GM23338 (cell line): ENCODE measurements around the gene FICD. TPM values are rescaled to one million over a fixed set of nuclear protein-coding genes. Genes with fewer than 3 reads are reported as not detected.

Experiments used
- ATAC-seq: fragments of 200-7000 bp; cut with Tn5 transposase; 3 replicates; pipeline ENCODE4 v1.9.1; 2020
- DNase-seq: peaks from one replicate; pipeline ENCODE4 v3.0.0-alpha.2; 2015; ENCODE audit warnings: low spot score
- H2AFZ ChIP-seq: fragments of 200-600 bp; sonication (generic); 2 replicates; pipeline ENCODE4 v1.8.0; 2016; ENCODE audit warnings: antibody characterized with exemption, mild to moderate bottlenecking, moderate library complexity
- H3F3A ChIP-seq: fragments of 200-600 bp; sonication (generic); replicated peaks from 2 replicates; pipeline ENCODE4 v1.8.0; 2017; ENCODE audit warnings: antibody characterized with exemption, mixed run types, low read depth
- H3K27ac ChIP-seq: fragments of 200-600 bp; sonication (generic); 2 replicates; pipeline ENCODE4 v1.6.1; 2016; ENCODE audit warnings: low read depth
- H3K27me3 ChIP-seq: fragments of 200-600 bp; sonication (generic); 2 replicates; pipeline ENCODE4 v1.8.0; 2016; ENCODE audit warnings: mild to moderate bottlenecking, mixed run types, moderate library complexity; ENCODE audit not compliant: insufficient read depth
- H3K36me3 ChIP-seq: fragments of 200-600 bp; sonication (generic); 2 replicates; pipeline ENCODE4 v1.8.0; 2016; ENCODE audit warnings: mild to moderate bottlenecking; ENCODE audit not compliant: insufficient read depth
- H3K4me1 ChIP-seq: fragments of 200-600 bp; sonication (generic); 2 replicates; pipeline ENCODE4 v1.8.0; 2016; ENCODE audit warnings: mild to moderate bottlenecking, moderate library complexity; ENCODE audit not compliant: insufficient read depth
- H3K4me2 ChIP-seq: fragments of 200-600 bp; sonication (generic); 2 replicates; pipeline ENCODE4 v1.7.1; 2017; ENCODE audit warnings: mixed run types
- H3K4me3 ChIP-seq: fragments of 200-600 bp; sonication (generic); 2 replicates; pipeline ENCODE4 v1.6.1; 2016; ENCODE audit warnings: mixed run types
- H3K79me2 ChIP-seq: fragments of 200-600 bp; sonication (generic); replicated peaks from 2 replicates; pipeline ENCODE4 v1.8.0; 2017; ENCODE audit warnings: mild to moderate bottlenecking; ENCODE audit not compliant: insufficient read depth
- H3K9me2 ChIP-seq: fragments of 200-600 bp; sonication (generic); 2 replicates; pipeline ENCODE4 v1.8.0; 2017; ENCODE audit not compliant: insufficient read depth
- H4K20me1 ChIP-seq: fragments of 200-600 bp; sonication (generic); replicated peaks from 2 replicates; pipeline ENCODE4 v1.8.0; 2017; ENCODE audit warnings: mild to moderate bottlenecking; ENCODE audit not compliant: insufficient read depth
- H3K27ac Mint-ChIP-seq: 2 replicates; pipeline ENCODE4 v1.8.0; 2020; ENCODE audit warnings: inconsistent platforms, mild to moderate bottlenecking, moderate library complexity, mixed read lengths
- H3K27me3 Mint-ChIP-seq: 3 replicates; pipeline ENCODE4 v1.8.0; 2022; ENCODE audit warnings: low read depth, mild to moderate bottlenecking, moderate library complexity, mixed read lengths, inconsistent platforms; ENCODE audit not compliant: insufficient read depth, poor library complexity
- H3K36me3 Mint-ChIP-seq: 3 replicates; pipeline ENCODE4 v1.8.0; 2021; ENCODE audit warnings: low read depth, mild to moderate bottlenecking, inconsistent platforms, moderate library complexity, mixed read lengths
- H3K4me1 Mint-ChIP-seq: 3 replicates; pipeline ENCODE4 v1.8.0; 2020; ENCODE audit warnings: mild to moderate bottlenecking, inconsistent platforms, mixed read lengths
- H3K4me3 Mint-ChIP-seq: 3 replicates; pipeline ENCODE4 v1.8.0; 2021; ENCODE audit warnings: moderate library complexity, mild to moderate bottlenecking, inconsistent platforms, mixed read lengths
- H3K9me3 Mint-ChIP-seq: 3 replicates; pipeline ENCODE4 v1.8.0; 2020; ENCODE audit warnings: moderate library complexity, mild to moderate bottlenecking, inconsistent platforms, mixed read lengths
- CREB1 ChIP-seq: fragments of 250-450 bp; sonication (Bioruptor Pico); IDR thresholded peaks from 2 replicates; pipeline ENCODE4 v1.5.0; 2020; ENCODE audit warnings: low read depth, mild to moderate bottlenecking, moderate library complexity
- ETS1 ChIP-seq: IDR thresholded peaks from 2 replicates; pipeline ENCODE4 v1.6.1; 2016; ENCODE audit warnings: antibody characterized with exemption
- EZH2 ChIP-seq: fragments of 200-600 bp; sonication (generic); IDR thresholded peaks from one replicate; pipeline ENCODE4 v1.8.0; 2017; ENCODE audit warnings: antibody characterized with exemption, mild to moderate bottlenecking, low read depth; ENCODE audit not compliant: unreplicated experiment
- EZH2phosphoT487 ChIP-seq: fragments of 200-600 bp; sonication (generic); IDR thresholded peaks from one replicate; pipeline ENCODE4 v1.8.1; 2018; ENCODE audit warnings: antibody characterized with exemption; ENCODE audit not compliant: unreplicated experiment
- JUNB ChIP-seq: IDR thresholded peaks from one replicate; pipeline ENCODE4 v1.6.1; 2016; ENCODE audit warnings: antibody characterized with exemption; ENCODE audit not compliant: unreplicated experiment
- NANOG ChIP-seq: IDR thresholded peaks from 2 replicates; pipeline ENCODE4 v1.6.1; 2016; ENCODE audit warnings: antibody characterized with exemption, borderline replicate concordance
- POLR2AphosphoS5 ChIP-seq: IDR thresholded peaks from 2 replicates; pipeline ENCODE4 v1.6.1; 2016; ENCODE audit warnings: antibody characterized with exemption, low read depth
- STAT1 ChIP-seq: IDR thresholded peaks from one replicate; pipeline ENCODE4 v1.6.1; 2016; ENCODE audit warnings: antibody characterized with exemption; ENCODE audit not compliant: unreplicated experiment
- ZNF114 ChIP-seq: fragments of 250-450 bp; sonication (Bioruptor Pico); IDR thresholded peaks from 2 replicates; pipeline ENCODE4 v1.5.0; 2020; ENCODE audit warnings: mild to moderate bottlenecking, moderate library complexity
- ZNF331 ChIP-seq: fragments of 250-450 bp; sonication (Bioruptor Pico); IDR thresholded peaks from 2 replicates; pipeline ENCODE4 v1.5.0; 2020; ENCODE audit warnings: low read depth, mild to moderate bottlenecking, moderate library complexity
- ZNF462 ChIP-seq: fragments of 250-450 bp; sonication (Bioruptor Pico); IDR thresholded peaks from 2 replicates; pipeline ENCODE4 v1.5.0; 2020; ENCODE audit warnings: mild to moderate bottlenecking, moderate library complexity
- polyA plus RNA-seq: library from polyadenylated mRNA; unstranded; fragments of >200 nt; fragmentation: Nextera tagmentation; extraction: Ambion mirVana; gene quantifications from 2 replicates; pipeline ENCODE4 v1.2.1, GENCODE V29; 2016
- total RNA-seq: library from RNA; depleted of rRNA; stranded (reverse); fragments of >200 nt; shearing (Covaris generic); gene quantifications from 2 replicates; pipeline ENCODE4 v1.2.3, GENCODE V29; 2014
- TF ChIP-seq, protein P1 (sequence below): IDR thresholded peaks from one replicate; pipeline ENCODE4 v1.6.1; 2018; ENCODE audit warnings: antibody characterized with exemption; ENCODE audit not compliant: unreplicated experiment
- TF ChIP-seq, protein P2 (sequence below), 2 experiments: fragments of 200-600 bp in 1 of 2; sonication (generic) in 1 of 2; conservative IDR thresholded peaks; 2 replicates each; pipeline versions ENCODE4 v1.5.1 to v1.6.1; 2016 to 2017; ENCODE audit warnings: antibody characterized with exemption in 2 of 2, low read depth in 2 of 2, mild to moderate bottlenecking in 2 of 2, moderate library complexity in 1 of 2

The FICD gene
- total and polyA plus RNA-seq, 2 experiments from 2014 or later, result 4.9 to 5.3 TPM

DNA sequence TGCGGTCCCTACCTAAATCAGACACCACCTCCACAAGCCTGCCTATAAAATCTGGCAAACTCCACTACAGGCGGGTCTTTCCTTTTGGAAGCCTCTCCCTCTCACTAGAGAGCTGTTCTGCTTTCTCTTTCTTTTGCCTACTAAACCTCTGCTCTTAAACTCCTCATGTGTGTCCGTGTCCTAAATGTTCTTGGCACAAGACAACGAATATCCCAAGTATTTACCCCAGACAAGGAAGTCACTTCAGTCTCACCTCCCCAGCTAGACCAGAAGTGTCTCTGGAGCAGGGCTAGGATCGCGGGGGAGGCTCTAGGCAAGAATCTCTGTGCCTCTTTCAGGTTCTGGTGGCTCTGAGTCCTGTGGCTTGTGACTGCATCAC lies 37.2 kb upstream of the FICD start:
- Histone ChIP-seq H3K4me2 (no peak overlapping the region), H3K27me3 (no peaks in the 10 kb centered on the region), H3K36me3 (no peaks in the 10 kb centered on the region), H3K4me3 (no peak overlapping the region), H2AFZ (no peak overlapping the region), H3K79me2 (no peaks in the 10 kb centered on the region), H3K27ac (no peak overlapping the region), H3K9me2 (peaks cover 7% of the 10 kb centered on the region), H4K20me1 (no peaks in the 10 kb centered on the region), H3K4me1 (0 out of 2 replicates have a peak, but pooled peaks cover 5% of the 10 kb centered on the region), H3F3A (no peaks in the 10 kb centered on the region)
- H3K9me3 Mint-ChIP-seq, result no peaks in the 10 kb centered on the region
- H3K4me1 Mint-ChIP-seq, result peaks cover 4% of the 10 kb centered on the region
- no peak overlapping the region for H3K27ac Mint-ChIP-seq
- TF ChIP-seq NANOG, result no peak
- no peak for TF ChIP-seq ETS1
- TF ChIP-seq POLR2AphosphoS5, result no peak
- no peak for TF ChIP-seq JUNB
- no peak for TF ChIP-seq ZNF462 (CRISPR knock-in tag)
- TF ChIP-seq, protein P1, sequence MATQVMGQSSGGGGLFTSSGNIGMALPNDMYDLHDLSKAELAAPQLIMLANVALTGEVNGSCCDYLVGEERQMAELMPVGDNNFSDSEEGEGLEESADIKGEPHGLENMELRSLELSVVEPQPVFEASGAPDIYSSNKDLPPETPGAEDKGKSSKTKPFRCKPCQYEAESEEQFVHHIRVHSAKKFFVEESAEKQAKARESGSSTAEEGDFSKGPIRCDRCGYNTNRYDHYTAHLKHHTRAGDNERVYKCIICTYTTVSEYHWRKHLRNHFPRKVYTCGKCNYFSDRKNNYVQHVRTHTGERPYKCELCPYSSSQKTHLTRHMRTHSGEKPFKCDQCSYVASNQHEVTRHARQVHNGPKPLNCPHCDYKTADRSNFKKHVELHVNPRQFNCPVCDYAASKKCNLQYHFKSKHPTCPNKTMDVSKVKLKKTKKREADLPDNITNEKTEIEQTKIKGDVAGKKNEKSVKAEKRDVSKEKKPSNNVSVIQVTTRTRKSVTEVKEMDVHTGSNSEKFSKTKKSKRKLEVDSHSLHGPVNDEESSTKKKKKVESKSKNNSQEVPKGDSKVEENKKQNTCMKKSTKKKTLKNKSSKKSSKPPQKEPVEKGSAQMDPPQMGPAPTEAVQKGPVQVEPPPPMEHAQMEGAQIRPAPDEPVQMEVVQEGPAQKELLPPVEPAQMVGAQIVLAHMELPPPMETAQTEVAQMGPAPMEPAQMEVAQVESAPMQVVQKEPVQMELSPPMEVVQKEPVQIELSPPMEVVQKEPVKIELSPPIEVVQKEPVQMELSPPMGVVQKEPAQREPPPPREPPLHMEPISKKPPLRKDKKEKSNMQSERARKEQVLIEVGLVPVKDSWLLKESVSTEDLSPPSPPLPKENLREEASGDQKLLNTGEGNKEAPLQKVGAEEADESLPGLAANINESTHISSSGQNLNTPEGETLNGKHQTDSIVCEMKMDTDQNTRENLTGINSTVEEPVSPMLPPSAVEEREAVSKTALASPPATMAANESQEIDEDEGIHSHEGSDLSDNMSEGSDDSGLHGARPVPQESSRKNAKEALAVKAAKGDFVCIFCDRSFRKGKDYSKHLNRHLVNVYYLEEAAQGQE, result no peak
- no peak for TF ChIP-seq ZNF114
- TF ChIP-seq, protein P2, sequence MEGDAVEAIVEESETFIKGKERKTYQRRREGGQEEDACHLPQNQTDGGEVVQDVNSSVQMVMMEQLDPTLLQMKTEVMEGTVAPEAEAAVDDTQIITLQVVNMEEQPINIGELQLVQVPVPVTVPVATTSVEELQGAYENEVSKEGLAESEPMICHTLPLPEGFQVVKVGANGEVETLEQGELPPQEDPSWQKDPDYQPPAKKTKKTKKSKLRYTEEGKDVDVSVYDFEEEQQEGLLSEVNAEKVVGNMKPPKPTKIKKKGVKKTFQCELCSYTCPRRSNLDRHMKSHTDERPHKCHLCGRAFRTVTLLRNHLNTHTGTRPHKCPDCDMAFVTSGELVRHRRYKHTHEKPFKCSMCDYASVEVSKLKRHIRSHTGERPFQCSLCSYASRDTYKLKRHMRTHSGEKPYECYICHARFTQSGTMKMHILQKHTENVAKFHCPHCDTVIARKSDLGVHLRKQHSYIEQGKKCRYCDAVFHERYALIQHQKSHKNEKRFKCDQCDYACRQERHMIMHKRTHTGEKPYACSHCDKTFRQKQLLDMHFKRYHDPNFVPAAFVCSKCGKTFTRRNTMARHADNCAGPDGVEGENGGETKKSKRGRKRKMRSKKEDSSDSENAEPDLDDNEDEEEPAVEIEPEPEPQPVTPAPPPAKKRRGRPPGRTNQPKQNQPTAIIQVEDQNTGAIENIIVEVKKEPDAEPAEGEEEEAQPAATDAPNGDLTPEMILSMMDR (conservative IDR thresholded peaks at IDR 0.05; ENCODE audit: low read depth in 2 of 2), result no peak
- no peak for TF ChIP-seq EZH2
- TF ChIP-seq ZNF331 (CRISPR knock-in tag), result no peak
- TF ChIP-seq STAT1, result no peak
- TF ChIP-seq EZH2phosphoT487, result no peak
- TF ChIP-seq CREB1 (CRISPR knock-in tag), result no peak
- no peaks in the 10 kb centered on the region for H3K36me3 Mint-ChIP-seq
- no peak for ATAC-seq
- peaks cover 2% of the 10 kb centered on the region for H3K27me3 Mint-ChIP-seq
- no peak overlapping the region for H3K4me3 Mint-ChIP-seq
- no peak for DNase-seq
